ENCODE measurements around the gene CAMK4. TPM values are rescaled to one million over a fixed set of nuclear protein-coding genes. Genes with fewer than 3 reads are reported as not detected.
"Not testable (repeated sequence)": the region's sequence is repeated elsewhere in the genome, so short reads cannot be mapped to it uniquely, and the experiment has no call there.

The CAMK4 gene
- total and polyA plus RNA-seq, 10 donors, result 0.90 to 22.3 (median 12.6) TPM

DNA sequence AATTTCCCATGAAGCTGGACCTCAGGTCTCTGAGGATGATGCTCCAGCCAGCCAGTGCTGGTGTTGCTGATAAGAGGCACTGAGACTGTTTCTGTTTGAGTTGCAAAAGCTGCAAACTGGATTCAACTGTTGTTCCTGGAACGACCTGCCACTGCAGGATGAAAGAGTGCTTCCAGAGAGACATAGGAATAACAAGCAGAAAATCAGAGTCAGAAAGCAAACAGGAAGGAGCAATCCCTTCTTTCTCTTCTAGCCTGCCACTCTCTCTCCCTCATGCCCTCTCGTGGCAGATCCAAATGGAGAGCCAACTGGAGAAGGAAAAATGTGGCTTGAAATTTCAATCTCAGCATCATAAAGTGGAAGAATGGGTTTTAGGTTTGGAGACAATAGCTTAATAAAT, 177.7 kb downstream of the CAMK4 start:
- Histone ChIP-seq H3K4me1 (no peaks in the 10 kb centered on the region), H3K27me3 (replicated peaks in 1 of 7) (no peaks in the 10 kb centered on the region), H3K36me3 (no peaks in the 10 kb centered on the region), H3K27ac (no peak overlapping the region), H3K4me3 (no peak overlapping the region), H3K9me3 (no peaks in the 10 kb centered on the region)
- TF ChIP-seq POLR2A (IDR thresholded peaks at IDR 0.05), result no peak
- intact Hi-C loops (cut with DNase I; ENCODE audit: low total_unique reads), result no loop called here
- no peak for DNase-seq
- 45 to 50% (median 49%) methylated on average over 2 of the region's 2 CpGs for WGBS, 5 donors

DNA sequence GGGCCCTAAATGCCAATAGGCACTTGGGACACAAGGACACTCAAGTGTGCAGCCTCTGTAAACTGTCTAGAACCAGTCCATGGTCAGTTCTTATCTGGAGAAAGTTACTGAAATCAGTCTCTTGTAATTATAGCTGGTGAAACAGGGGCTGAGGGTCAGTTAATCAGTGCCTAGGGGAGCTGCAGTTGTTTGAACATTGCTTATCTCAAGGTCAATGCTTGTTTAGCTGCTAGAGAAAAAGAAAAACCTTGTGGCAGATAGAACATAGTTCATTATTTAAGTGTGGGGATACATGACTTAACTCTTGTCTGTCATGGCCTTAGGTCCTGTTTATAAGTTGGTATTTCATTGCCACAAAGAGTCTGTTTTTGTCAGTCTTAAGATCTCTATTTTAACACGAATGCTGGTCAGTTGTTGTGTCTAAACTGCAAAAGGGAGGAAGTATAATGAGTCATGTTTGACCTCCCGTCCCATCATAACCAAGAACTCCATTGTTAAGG, 180.1 kb downstream of the CAMK4 start:
- Histone ChIP-seq H3K4me3 (no peak overlapping the region), H3K27ac (no peak overlapping the region), H3K9me3 (peaks cover 0 to 8% (median 0%) of the 10 kb centered on the region in 8 donors), H3K36me3 (no peaks in the 10 kb centered on the region), H3K27me3 (replicated peaks in 1 of 7) (no peaks in the 10 kb centered on the region), H3K4me1 (no peaks in the 10 kb centered on the region)
- no peak for DNase-seq
- TF ChIP-seq POLR2A (IDR thresholded peaks at IDR 0.05) (no peak), POLR2AphosphoS5 (IDR thresholded peaks at IDR 0.05) (no peak)
- TF ChIP-seq, protein P1, sequence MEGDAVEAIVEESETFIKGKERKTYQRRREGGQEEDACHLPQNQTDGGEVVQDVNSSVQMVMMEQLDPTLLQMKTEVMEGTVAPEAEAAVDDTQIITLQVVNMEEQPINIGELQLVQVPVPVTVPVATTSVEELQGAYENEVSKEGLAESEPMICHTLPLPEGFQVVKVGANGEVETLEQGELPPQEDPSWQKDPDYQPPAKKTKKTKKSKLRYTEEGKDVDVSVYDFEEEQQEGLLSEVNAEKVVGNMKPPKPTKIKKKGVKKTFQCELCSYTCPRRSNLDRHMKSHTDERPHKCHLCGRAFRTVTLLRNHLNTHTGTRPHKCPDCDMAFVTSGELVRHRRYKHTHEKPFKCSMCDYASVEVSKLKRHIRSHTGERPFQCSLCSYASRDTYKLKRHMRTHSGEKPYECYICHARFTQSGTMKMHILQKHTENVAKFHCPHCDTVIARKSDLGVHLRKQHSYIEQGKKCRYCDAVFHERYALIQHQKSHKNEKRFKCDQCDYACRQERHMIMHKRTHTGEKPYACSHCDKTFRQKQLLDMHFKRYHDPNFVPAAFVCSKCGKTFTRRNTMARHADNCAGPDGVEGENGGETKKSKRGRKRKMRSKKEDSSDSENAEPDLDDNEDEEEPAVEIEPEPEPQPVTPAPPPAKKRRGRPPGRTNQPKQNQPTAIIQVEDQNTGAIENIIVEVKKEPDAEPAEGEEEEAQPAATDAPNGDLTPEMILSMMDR (IDR thresholded peaks at IDR 0.05 in 8 of 11, conservative IDR thresholded peaks at IDR 0.05 in 3 of 11), result no peak
- intact Hi-C loops (cut with DNase I; ENCODE audit: low total_unique reads), result no loop called here
- 54 to 74% (median 70%) methylated on average over 2 of the region's 2 CpGs for WGBS, 5 donors

DNA sequence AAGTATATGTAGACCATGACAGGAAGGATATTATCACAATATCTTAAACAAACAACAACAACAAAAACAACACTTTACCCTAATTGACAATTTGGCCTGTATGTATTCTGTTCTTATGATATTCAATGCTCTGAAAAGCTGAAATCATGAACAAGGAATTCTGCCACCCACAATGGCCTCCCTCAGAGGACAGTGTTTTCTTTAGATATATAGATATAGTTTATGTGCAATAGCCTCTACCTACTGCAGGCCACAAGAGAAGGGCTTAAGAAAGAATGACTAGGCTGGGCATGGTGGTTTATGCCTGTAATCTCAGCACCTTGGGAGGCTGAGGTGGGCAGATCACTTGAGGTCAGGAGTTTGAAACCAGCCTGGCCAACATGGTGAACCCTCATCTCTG, 183.4 kb downstream of the CAMK4 start:
- no peak for DNase-seq
- Histone ChIP-seq H3K36me3 (no peaks in the 10 kb centered on the region), H3K27me3 (replicated peaks in 1 of 7) (no peaks in the 10 kb centered on the region), H3K4me3 (no peak overlapping the region), H3K4me1 (no peaks in the 10 kb centered on the region), H3K27ac (no peak overlapping the region), H3K9me3 (peaks cover 0 to 9% (median 0%) of the 10 kb centered on the region in 8 donors)
- intact Hi-C loops (cut with DNase I; ENCODE audit: low total_unique reads), result no loop called here
- TF ChIP-seq POLR2AphosphoS5 (IDR thresholded peaks at IDR 0.05) (no peak), POLR2A (IDR thresholded peaks at IDR 0.05) (no peak)
- TF ChIP-seq, protein P1 (IDR thresholded peaks at IDR 0.05 in 8 of 11, conservative IDR thresholded peaks at IDR 0.05 in 3 of 11), result no peak

DNA sequence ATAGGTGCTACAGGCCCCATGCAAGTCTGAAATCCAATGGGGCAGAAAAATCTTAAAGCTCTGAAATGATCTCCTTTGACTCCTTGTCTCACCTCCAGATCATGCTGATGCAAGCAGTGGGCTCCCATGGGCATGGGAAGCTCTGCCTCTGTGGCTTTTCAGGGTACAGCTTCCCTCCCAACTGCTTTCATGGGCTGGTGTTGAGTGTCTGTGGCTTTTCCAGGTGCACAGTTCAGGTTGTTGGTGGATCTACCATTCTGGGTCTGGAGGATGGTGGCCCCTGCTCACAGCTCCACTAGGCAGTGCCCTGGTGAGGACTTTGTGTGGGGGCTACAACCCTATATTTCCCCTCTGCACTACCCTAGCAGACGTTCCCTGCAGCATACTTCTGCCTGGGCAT, 184.6 kb downstream of the CAMK4 start:
- intact Hi-C loops (cut with DNase I; ENCODE audit: low total_unique reads), result no loop called here
- no peak for DNase-seq
- 60 to 94% (median 82%) methylated on average over 1 of the region's 1 CpG for WGBS, 5 donors

DNA sequence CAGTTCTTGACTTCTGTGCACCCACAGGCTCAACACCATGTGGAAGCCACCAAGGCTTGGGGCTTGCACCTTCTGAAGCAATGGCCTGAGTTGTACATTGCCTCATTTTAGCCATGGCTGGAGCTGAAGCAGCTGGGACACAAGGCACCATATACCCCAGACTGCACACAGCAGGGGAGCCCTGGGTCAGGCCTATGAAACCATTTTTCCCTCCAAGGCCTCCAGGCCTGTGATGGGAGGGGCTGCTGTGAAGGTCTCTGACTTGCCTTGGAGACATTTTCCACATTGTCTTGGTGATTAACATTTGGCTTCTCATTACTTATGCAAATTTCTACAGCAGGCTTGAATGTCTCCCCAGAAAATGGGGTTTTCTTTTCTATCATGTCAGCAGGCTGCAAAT, 185.1 kb downstream of the CAMK4 start:
- DNase-seq; H3K9me3 ChIP-seq; H3K4me3 ChIP-seq; H3K36me3 ChIP-seq; intact Hi-C loops (cut with DNase I; ENCODE audit: low total_unique reads); H3K27ac ChIP-seq; H3K4me1 ChIP-seq; H3K27me3 ChIP-seq (replicated peaks in 1 of 7): not testable (repeated sequence)

More for the DNA sequence above, 184.6 kb downstream of the CAMK4 start:
- no peaks in the 10 kb centered on the region for H3K4me1 ChIP-seq
- H3K27me3 ChIP-seq (replicated peaks in 1 of 7), result no peaks in the 10 kb centered on the region
- peaks cover 0 to 9% (median 0%) of the 10 kb centered on the region in 8 donors for H3K9me3 ChIP-seq
- H3K36me3 ChIP-seq, result no peaks in the 10 kb centered on the region
- H3K4me3 ChIP-seq, result no peak overlapping the region
- no peak for TF ChIP-seq POLR2A (IDR thresholded peaks at IDR 0.05)
- TF ChIP-seq, protein P1 (IDR thresholded peaks at IDR 0.05 in 8 of 11, conservative IDR thresholded peaks at IDR 0.05 in 3 of 11), result no peak
- no peak for TF ChIP-seq POLR2AphosphoS5 (IDR thresholded peaks at IDR 0.05)
- no peak overlapping the region for H3K27ac ChIP-seq

DNA sequence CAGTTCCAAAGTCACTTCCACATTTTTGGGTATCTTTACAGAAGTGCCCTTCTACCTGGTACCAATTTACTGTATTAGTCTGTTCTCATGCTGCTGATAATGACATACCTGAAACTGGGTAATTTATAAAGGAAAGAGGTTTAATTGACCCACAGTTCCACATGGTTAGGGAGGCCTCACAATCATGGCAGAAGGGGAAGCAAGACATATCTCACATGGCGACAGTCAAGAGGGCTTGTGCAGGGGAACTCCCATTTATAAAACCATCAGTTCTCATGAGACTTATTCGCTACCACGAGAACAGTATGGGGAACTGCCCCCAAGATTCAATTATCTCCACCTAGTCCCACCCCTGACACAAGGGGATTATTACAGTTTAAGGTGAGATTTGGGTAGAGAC, 185.9 kb downstream of the CAMK4 start:
- H3K27ac ChIP-seq; H3K36me3 ChIP-seq; H3K4me3 ChIP-seq; H3K27me3 ChIP-seq (replicated peaks in 1 of 7); H3K9me3 ChIP-seq; H3K4me1 ChIP-seq; DNase-seq; intact Hi-C loops (cut with DNase I; ENCODE audit: low total_unique reads): not testable (repeated sequence)
- 82 to 95% (median 86%) methylated on average over 3 of the region's 3 CpGs for WGBS, 5 donors
